GM21737 (cell line): ENCODE data around the gene DUS1L.

Source experiments
- ATAC-seq: cut with Tn5 transposase; IDR thresholded peaks from one replicate; pipeline ENCODE4 v1.9.1; 2021; ENCODE audit warnings: mild to moderate bottlenecking, moderate library complexity; ENCODE audit not compliant: unreplicated experiment

Gene DUS1L

GRCh38 chr17:82077617-82078358 lies 12.2 kb upstream of the DUS1L start:
- ATAC-seq: no peak

GRCh38 chr17:82076785-82077591 lies 11.4 kb upstream of the DUS1L start:
- ATAC-seq: no peak

- ATAC-seq: no peak
Observed at GRCh38 chr17:82076018-82076784, 10.6 kb upstream of the DUS1L start.

- no peak for ATAC-seq
Observed at GRCh38 chr17:82073446-82073845, 7.8 kb upstream of the DUS1L start.

GRCh38 chr17:82072827-82073226 lies 7.2 kb upstream of the DUS1L start:
- no peak for ATAC-seq

- no peak for ATAC-seq
Observed at GRCh38 chr17:82070611-82071010, 5.0 kb upstream of the DUS1L start.

- ATAC-seq: peak; percentile 17
Observed at GRCh38 chr17:82065193-82065637, 389 bp downstream of the DUS1L start.

GRCh38 chr17:82064433-82065192 lies 991 bp downstream of the DUS1L start:
- ATAC-seq: no peak

- ATAC-seq: no peak
Observed at GRCh38 chr17:82063424-82064415, 1.9 kb downstream of the DUS1L start.

GRCh38 chr17:82062984-82063368 lies 2.6 kb downstream of the DUS1L start:
- no peak for ATAC-seq

GRCh38 chr17:82062076-82062983 lies 3.3 kb downstream of the DUS1L start:
- no peak for ATAC-seq

- ATAC-seq: no peak
Observed at GRCh38 chr17:82061047-82061925, 4.3 kb downstream of the DUS1L start.

GRCh38 chr17:82060614-82061013 lies 5.0 kb downstream of the DUS1L start:
- no peak for ATAC-seq

- no peak for ATAC-seq
Observed at GRCh38 chr17:82060001-82060380, 5.6 kb downstream of the DUS1L start.

- no peak for ATAC-seq
Observed at GRCh38 chr17:82059272-82060000, 6.2 kb downstream of the DUS1L start.

GRCh38 chr17:82058855-82059249 lies 6.8 kb downstream of the DUS1L start:
- ATAC-seq: no peak
